GM18517 (cell line): ENCODE data around the gene SLC46A1.

Experiments
- ATAC-seq: cut with Tn5 transposase; IDR thresholded peaks from one replicate; pipeline ENCODE4 v1.9.1; 2021; ENCODE audit warnings: mild to moderate bottlenecking, moderate library complexity; ENCODE audit not compliant: unreplicated experiment

Gene SLC46A1

GRCh38 chr17:28404812-28405570, 1.0 kb downstream of the SLC46A1 start:
- ATAC-seq: no peak

GRCh38 chr17:28404461-28404811, 1.6 kb downstream of the SLC46A1 start:
- no peak for ATAC-seq

DNA sequence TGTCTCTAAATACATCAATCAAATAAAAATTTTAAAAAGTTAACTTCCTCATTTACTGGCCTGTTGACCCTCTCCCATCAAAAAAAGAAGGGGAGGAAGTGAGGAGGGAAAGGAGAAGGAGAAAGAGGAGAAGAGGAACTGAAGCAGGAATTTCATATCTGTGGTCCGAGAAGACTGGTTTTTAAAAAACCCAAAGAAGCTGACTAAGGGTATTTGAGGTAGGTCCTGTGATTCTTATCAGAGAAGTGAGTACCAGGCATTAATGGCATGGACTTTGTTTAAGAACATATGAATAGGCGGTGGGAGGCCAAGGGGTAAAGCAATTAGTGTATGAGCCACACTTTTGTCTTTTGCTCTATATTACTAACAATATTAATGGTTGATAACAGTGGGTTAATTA, 2.0 kb downstream of the SLC46A1 start:
- ATAC-seq: no peak

DNA sequence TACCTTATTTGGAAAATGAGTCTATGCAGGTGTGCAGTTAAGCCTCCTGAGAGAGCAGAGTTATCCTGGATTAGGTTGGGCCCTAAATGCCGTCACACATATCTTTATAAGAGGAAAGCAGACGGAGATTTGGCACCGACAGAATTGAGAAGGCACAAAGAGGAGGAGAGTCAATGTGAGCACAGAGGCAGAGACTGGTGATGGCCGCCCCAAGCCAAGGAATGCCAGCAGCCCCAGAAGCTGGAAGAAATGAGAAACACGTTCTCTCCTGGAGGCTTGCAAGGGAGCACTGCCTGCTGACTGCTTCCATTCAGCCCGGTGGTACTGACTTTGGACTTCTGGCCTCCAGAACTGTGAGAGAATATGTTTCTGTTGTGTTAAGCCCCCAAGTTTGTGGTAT, 3.2 kb downstream of the SLC46A1 start:
- ATAC-seq: no peak

DNA sequence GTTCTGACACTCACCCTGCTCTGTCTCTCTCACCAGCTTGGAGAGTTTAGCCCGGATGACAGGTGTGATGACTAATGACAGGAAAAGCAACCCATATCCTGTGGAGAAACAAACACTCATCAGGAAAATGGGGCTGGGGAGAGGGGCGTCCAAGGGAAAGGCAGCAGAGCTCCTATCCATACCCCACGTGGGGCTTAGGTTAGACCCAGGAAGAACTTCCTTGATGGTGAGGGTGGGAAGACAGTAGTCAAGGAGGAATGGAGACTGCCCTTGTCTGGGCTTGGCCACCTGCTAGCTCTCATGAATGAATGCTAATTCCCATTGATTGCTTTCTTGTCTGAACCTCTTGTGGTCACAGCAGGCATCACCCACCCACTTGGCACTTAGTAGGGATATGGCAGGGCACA, 3.8 kb downstream of the SLC46A1 start:
- no peak for ATAC-seq

DNA sequence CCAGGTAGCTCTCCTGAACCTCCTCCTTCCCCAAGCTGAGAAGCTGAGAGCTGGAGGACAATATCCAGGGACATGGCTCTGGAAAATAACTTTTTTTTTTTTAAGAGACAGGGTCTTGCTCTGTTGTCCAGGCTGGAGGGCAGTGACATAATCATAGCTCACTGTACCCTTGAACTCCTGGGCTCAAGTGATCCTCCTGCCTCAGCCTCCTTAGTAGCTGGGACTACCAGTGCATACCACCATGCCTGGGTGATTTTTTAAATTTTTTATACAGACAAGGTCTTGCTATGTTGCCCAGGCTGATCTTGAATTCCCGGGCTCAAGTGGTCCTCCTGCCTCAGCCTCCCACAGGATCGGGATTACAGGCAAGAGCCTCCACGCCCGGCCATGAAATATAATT, 6.2 kb downstream of the SLC46A1 start:
- ATAC-seq: no peak

DNA sequence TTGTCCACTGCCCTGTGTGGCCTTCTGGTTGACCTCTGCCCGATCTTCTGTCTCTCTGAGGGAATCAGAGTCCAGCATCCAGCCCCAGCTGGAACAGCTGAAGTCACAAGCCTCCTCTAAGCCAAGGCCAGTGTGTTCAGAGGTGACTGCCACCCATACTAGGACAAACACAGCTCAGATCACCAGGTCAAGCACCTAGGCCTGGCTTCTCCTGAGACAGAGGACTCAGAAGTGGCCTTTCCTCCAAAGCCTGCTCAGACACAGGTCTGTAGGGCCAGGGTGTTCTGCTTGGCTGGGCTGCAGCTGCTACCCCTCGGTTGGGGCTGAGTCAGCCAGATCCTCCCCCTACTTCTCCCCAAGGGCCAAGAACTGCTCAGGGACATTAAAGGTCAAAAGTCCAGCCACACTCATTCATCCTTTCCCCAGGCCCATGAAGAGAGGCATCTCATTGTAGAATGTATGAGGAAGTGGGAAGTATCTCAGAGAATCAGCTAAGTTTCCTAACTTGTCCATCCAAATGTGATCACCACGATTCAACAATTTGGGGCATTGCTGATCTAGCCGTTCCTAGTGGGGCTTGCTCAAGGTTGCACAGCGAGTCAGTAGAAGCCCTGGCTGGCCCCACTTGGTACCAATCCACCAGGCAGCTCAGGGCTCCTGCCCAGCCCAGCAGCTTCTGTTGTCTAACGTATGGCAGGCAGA, 7.6 kb downstream of the SLC46A1 start:
- no peak for ATAC-seq

- ATAC-seq: no peak
These were observed 8.2 kb downstream of the SLC46A1 start for GRCh38 chr17:28397687-28398279.

GRCh38 chr17:28397275-28397674, 8.7 kb downstream of the SLC46A1 start:
- no peak for ATAC-seq

DNA sequence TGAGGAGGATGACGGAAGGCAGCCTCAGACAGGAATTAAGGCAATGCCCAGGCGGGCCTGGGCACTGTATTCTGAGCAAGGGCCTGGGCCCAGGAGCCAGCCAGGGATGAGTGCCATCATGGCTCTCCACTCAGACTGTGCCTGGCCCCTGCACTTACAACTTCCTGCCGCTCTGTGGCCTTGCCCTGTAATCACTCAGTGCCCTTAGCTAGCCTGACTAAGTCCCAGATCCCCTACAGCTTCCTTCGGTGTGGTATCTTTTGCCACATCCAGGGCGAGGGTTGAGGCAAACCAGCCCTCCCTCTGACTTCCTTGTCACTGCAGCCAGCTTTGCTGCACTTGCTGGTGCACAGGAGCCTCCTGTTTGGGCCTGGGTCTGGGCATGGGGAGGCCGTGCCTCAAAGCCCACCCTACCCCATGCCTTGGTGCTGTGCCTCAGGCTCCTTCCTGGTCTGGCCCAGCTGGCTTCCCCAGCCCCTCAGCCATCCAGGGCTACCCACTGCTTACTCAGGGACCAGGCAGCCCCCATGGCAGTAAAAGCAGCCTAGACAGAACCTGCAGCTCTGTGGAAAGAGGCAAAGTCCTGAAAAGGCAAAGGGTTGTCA, 9.3 kb downstream of the SLC46A1 start:
- no peak for ATAC-seq

DNA sequence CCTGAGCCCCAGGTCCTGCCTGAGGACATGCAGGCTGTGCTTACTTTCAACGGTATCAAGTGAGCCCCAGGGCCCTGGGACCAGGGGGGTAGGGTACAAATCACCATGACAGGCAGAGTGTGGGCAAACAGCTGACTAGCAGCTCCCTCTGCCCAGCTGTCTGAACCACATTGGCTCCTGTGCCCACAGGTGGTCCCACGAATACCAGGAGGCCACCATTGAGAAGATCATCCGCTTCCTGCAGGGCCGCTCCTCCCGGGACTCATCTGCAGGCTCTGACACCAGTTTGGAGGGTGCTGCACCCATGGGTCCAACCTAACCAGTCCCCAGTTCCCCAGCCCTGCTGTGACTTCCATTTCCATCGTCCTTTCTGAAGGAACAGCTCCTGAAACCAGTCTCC, 10.0 kb downstream of the SLC46A1 start:
- no peak for ATAC-seq

- no peak for ATAC-seq
These were observed 10.6 kb downstream of the SLC46A1 start for GRCh38 chr17:28395426-28395825.

DNA sequence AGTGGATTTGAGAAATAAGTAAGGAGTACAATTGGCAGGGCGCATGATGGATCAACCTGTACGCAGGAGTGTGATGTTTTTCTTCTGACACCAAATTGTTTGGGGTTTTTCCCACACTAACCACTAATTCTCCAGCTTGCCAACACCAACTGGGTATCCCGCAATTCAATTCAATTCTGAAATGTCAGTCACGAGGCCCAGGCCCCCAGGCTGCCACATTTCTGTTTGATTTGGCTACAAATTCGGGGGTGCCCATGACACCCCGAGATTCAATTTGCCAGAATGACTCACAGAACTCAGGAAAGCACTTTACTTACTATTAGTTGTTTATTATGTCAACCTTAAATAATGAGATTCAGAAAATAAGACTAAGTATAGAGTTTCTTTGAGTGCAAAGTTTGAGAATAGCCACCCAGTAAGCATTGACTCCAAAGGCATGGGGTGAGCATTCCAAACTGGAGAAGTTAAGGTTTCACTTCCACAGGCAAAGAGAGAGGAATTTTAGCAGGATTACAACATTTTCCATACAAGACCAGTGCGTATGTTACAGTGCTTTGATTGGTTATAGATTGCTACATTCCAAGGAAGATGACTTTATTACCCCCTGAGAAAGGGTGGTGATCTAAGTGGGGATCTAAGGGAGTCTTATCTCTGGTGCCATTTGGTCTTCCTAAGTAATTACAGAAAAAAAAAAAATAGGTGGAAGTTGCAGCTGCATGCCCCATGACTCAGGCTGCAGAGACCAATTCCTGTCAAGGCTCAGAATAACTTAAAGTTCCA, 11.5 kb downstream of the SLC46A1 start:
- ATAC-seq: no peak

GRCh38 chr17:28392491-28392890, 13.5 kb downstream of the SLC46A1 start:
- no peak for ATAC-seq

DNA sequence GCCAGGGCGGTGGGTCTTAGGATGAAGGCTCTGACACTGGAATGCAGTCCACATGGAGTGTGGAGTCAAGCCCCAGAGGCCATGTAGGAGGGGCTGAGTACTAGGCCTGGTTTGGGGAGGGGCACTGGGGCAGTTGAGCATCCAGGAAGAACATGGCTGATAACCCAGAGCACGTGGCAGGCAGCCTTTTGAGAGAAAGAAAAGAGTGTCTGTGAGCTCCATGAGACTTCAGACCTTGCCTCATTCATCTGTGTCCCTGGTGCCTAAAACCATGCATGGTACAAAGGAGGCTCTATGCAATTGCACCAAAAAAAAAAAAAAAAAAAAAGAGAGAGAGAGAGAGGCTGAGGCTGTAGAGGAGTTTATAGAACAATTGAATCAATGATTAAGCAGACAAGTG, 14.6 kb downstream of the SLC46A1 start:
- ATAC-seq: no peak

DNA sequence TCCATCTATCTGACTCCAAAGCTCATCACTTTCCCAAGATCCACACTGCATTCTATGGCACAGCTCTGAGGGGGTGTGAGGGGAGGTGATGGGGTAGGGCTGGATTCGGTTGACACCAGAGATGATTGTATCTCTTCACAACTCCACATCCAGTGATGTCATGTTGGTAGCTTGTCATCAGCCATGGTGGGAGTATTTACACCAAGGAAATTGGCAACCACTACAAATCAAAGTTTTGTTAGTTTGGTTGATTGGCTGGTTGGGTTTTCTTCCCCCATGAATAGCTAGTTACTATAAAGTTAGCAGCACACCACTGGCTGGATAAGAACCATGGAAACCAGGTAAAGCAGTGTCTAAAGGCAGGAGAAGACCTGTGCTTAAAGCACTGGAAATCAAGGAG, 15.0 kb downstream of the SLC46A1 start:
- ATAC-seq: no peak

DNA sequence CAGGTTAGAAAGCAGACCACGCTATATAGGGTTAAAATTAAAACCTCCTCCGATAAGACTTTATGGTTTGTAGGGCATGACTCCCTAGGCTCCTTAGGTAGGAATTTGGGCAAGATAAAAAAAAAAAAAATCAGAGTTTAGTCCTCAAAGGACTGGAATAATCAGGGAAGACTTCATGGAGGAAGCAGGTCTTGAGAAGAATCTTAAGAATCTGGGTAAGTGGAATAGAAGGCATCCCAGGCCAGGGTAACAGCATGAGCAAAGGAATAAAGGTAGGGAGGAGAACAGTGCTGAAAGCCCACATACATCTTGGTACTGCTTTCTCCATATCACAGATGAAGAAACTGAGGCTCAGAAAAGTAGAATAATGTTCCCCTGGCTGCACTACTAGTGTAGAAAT, 15.4 kb downstream of the SLC46A1 start:
- no peak for ATAC-seq

DNA sequence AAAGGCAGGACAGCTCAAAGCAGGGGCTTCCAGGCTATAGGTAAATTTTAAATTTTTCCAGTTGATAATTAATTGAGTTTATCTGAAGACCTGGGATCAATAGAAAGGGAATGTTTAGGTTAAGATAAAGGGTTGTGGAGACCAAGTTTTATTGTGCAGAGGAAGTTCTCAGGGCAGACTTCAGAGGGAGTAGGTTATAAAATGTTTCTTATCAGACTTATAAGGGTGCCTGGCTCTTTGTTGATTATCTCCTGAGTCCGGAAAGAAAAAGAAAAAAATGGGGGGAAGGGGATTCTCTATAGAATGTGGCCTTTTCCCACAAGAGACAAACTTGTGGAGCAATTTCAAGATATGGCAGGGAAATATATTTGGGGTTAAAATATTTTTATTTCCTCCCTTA, 15.9 kb downstream of the SLC46A1 start:
- ATAC-seq: no peak

DNA sequence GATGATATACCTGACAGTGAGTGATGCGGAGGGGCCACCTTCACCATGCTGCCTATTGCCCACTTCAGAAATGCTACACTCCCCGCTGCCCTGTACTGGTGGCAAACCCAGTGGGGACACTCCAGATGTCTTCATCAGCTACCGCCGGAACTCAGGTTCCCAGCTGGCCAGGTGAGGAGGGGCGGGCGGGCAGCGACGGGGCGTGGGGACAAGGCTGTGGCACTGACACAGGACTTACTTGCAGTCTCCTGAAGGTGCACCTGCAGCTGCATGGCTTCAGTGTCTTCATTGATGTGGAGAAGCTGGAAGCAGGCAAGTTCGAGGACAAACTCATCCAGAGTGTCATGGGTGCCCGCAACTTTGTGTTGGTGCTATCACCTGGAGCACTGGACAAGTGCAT, 17.9 kb downstream of the SLC46A1 start:
- no peak for ATAC-seq

- no peak for ATAC-seq
These were observed 19.6 kb downstream of the SLC46A1 start for GRCh38 chr17:28386391-28386790.

DNA sequence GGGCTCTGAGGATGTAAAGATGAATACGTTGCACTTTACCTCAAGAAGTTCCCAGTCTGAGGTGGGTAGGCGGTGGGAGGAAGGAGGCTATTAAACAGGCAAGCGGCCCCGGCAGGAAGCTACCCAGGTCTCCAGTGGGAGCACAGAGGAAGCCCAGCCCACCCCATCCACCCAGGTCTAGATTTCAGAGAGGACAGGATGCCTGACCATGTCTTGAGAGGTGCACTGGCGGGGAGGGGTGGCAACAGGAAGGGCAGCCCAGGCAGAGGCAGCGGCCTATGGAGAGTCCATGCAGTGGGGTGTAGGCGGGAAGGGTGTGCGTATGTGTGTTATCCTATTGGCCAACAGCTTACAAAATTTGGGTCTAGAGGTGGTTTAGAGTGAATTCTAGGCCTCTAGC, 20.6 kb downstream of the SLC46A1 start:
- ATAC-seq: no peak
